HCT116 (cell line): ENCODE measurements around the gene GSTT2B. TPM values are rescaled to one million over a fixed set of nuclear protein-coding genes. Genes with fewer than 3 reads are reported as not detected.

Source experiments
- ATAC-seq: fragments of 200-7000 bp; cut with Tn5 transposase; 2 replicates; pipeline ENCODE4 v1.9.1; 2020; ENCODE audit warnings: mild to moderate bottlenecking, moderate library complexity
- BruUV-seq: library from RNA; stranded (reverse); fragments of 400-500 nt; replicated peaks from 2 replicates; lab custom pipeline; 2021; lab: Mats Ljungman, UMichigan
- CTCF ChIA-PET: fragments of 300-600 bp; sonication (Branson Sonifier 250); formaldehyde crosslinking; loops from one replicate; lab custom pipeline; 2021; ENCODE audit warnings: antibody characterized with exemption; lab: Charles Lee
- POLR2A ChIA-PET: fragments of 300-600, 350-600 bp; sonication (Branson Sonifier 250); formaldehyde crosslinking; loops from one replicate; lab custom pipeline; 2021; ENCODE audit warnings: antibody characterized with exemption; lab: Charles Lee
- RAD21 ChIA-PET, 2 experiments: fragments of 300-600 bp; sonication (Branson Sonifier 250); formaldehyde crosslinking; loops; one replicate each; lab custom pipeline; 2023; ENCODE audit warnings: low total read pairs in 2 of 2; ENCODE audit not compliant: uncharacterized antibody in 2 of 2, unreplicated experiment in 2 of 2, low non-redundant PET in 1 of 2; lab: Charles Lee
- DNase-seq: peaks from one replicate; pipeline ENCODE4 v3.0.0-alpha.2; 2010; ENCODE audit warnings: low read depth, low spot score
- H2AFZ ChIP-seq: fragments of 200-600 bp; shearing (Covaris generic), sonication (generic); 2 replicates; pipeline ENCODE4 v1.6.1; 2017; ENCODE audit warnings: low read depth, mixed run types, mixed read lengths, antibody characterized with exemption, low read length; ENCODE audit not compliant: poor library complexity, severe bottlenecking
- H3K27ac ChIP-seq: 2 replicates; pipeline ENCODE4 v1.5.1; 2012; ENCODE audit warnings: low read depth, low read length
- H3K27me3 ChIP-seq: fragments of 200-600 bp; sonication (generic); 2 replicates; pipeline ENCODE4 v1.6.1; 2016; ENCODE audit warnings: mixed run types, low read length, mixed read lengths; ENCODE audit not compliant: insufficient read depth
- H3K36me3 ChIP-seq, 2 experiments: fragments of 200-500 bp in 1 of 2; fragments of 200-600 bp in 1 of 2; sonication (Bioruptor generic) in 1 of 2; sonication (generic) in 1 of 2; 2 replicates each; pipeline versions ENCODE4 v1.5.1 to v1.6.1; 2014 to 2016; ENCODE audit warnings: low read length in 2 of 2, inconsistent platforms in 1 of 2, mixed read lengths in 1 of 2, mixed run types in 1 of 2; ENCODE audit not compliant: insufficient read depth in 2 of 2, control insufficient read depth in 1 of 2
- H3K4me1 ChIP-seq, 2 experiments: fragments of 200-600 bp in 1 of 2; sonication (generic) in 1 of 2; 2 replicates each; pipeline versions ENCODE4 v1.5.1 to v1.6.1; 2012 to 2017; ENCODE audit warnings: low read length in 2 of 2, inconsistent platforms in 1 of 2, mild to moderate bottlenecking in 1 of 2, mixed read lengths in 1 of 2, mixed run types in 1 of 2, moderate library complexity in 1 of 2; ENCODE audit not compliant: insufficient read depth in 2 of 2, control insufficient read depth in 1 of 2
- H3K4me2 ChIP-seq: fragments of 200-600 bp; sonication (generic); 2 replicates; pipeline ENCODE4 v1.6.1; 2017; ENCODE audit warnings: mixed run types, low read length, mixed read lengths
- H3K4me3 ChIP-seq, 2 experiments: fragments of 200-600 bp in 1 of 2; sonication (generic) in 1 of 2; replicated peaks in 1 of 2; 2 replicates each; pipeline ENCODE4 v1.5.1; 2011 to 2016; ENCODE audit warnings: low read length in 2 of 2, control low read depth in 1 of 2, low read depth in 1 of 2, mild to moderate bottlenecking in 1 of 2, mixed read lengths in 1 of 2, mixed run types in 1 of 2
- H3K79me2 ChIP-seq: fragments of 200-600 bp; sonication (generic); 2 replicates; pipeline ENCODE4 v1.6.1; 2017; ENCODE audit warnings: mild to moderate bottlenecking, mixed run types, low read length, moderate library complexity, mixed read lengths; ENCODE audit not compliant: insufficient read depth
- H3K9ac ChIP-seq: fragments of 200-600 bp; sonication (generic); 2 replicates; pipeline ENCODE4 v1.6.1; 2016; ENCODE audit warnings: low read length, mixed read lengths
- H3K9me2 ChIP-seq: fragments of 200-600 bp; sonication (generic), shearing (Covaris generic); 2 replicates; pipeline ENCODE4 v1.6.1; 2017; ENCODE audit warnings: mixed run types, mild to moderate bottlenecking, moderate library complexity; ENCODE audit not compliant: insufficient read depth
- H3K9me3 ChIP-seq, 2 experiments: fragments of 200-500 bp in 1 of 2; fragments of 200-600 bp in 1 of 2; sonication (Bioruptor generic) in 1 of 2; sonication (generic) in 1 of 2; 2 replicates each; pipeline ENCODE4 v1.6.1; 2014 to 2017; ENCODE audit warnings: low read length in 2 of 2, mixed read lengths in 2 of 2, inconsistent platforms in 1 of 2, low read depth in 1 of 2, mild to moderate bottlenecking in 1 of 2, mixed run types in 1 of 2, moderate library complexity in 1 of 2; ENCODE audit not compliant: control insufficient read depth in 1 of 2, insufficient read depth in 1 of 2
- H4K20me1 ChIP-seq: fragments of 200-600 bp; sonication (generic), shearing (Covaris generic); 2 replicates; pipeline ENCODE4 v1.6.1; 2017; ENCODE audit warnings: mixed run types, mild to moderate bottlenecking, moderate library complexity; ENCODE audit not compliant: insufficient read depth
- CEBPB ChIP-seq: IDR thresholded peaks from 2 replicates; pipeline ENCODE4 v1.6.1; 2012; ENCODE audit warnings: low read depth
- ELF1 ChIP-seq: IDR thresholded peaks from 2 replicates; pipeline ENCODE4 v1.6.1; 2012; ENCODE audit warnings: low read depth, borderline replicate concordance
- EZH2 ChIP-seq: fragments of 200-600 bp; sonication (generic); IDR thresholded peaks from 2 replicates; pipeline ENCODE4 v1.6.1; 2017; ENCODE audit warnings: antibody characterized with exemption, mixed run types
- FOSL1 ChIP-seq: IDR thresholded peaks from 2 replicates; pipeline ENCODE4 v1.6.1; 2012; ENCODE audit warnings: low read depth
- RAD21 ChIP-seq: IDR thresholded peaks from 2 replicates; pipeline ENCODE4 v1.6.1; 2012; ENCODE audit warnings: low read depth, mild to moderate bottlenecking
- REST ChIP-seq: IDR thresholded peaks from 2 replicates; pipeline ENCODE4 v1.6.1; 2012; ENCODE audit warnings: low read depth
- SIN3A ChIP-seq: IDR thresholded peaks from 2 replicates; pipeline ENCODE4 v1.6.1; 2012; ENCODE audit warnings: low read depth
- SP1 ChIP-seq: IDR thresholded peaks from 2 replicates; pipeline ENCODE4 v1.6.1; 2012; ENCODE audit warnings: low read depth
- SRF ChIP-seq: IDR thresholded peaks from 2 replicates; pipeline ENCODE4 v1.6.1; 2012; ENCODE audit warnings: low read depth
- TCF7L2 ChIP-seq: IDR thresholded peaks from 2 replicates; pipeline ENCODE4 v1.7.0; 2011; ENCODE audit warnings: borderline replicate concordance, inconsistent platforms; ENCODE audit not compliant: insufficient read depth, insufficient read length; ENCODE audit errors: extremely low read depth
- ZBTB33 ChIP-seq: IDR thresholded peaks from 2 replicates; pipeline ENCODE4 v1.6.1; 2011; ENCODE audit warnings: mild to moderate bottlenecking, low read length, moderate library complexity; ENCODE audit not compliant: insufficient replicate concordance; ENCODE audit errors: extremely low read depth
- ZFX ChIP-seq: fragments of 450-650 bp; IDR thresholded peaks from 2 replicates; pipeline ENCODE4 v1.6.1; 2017
- ZNF274 ChIP-seq: fragments of 200-500 bp; sonication (Bioruptor generic); IDR thresholded peaks from 2 replicates; pipeline ENCODE4 v1.6.1; 2014; ENCODE audit warnings: mild to moderate bottlenecking, low read depth, low read length, inconsistent platforms
- intact Hi-C: fragments of 100-400 bp; cut with micrococcal nuclease; formaldehyde crosslinking; loops from 2 replicates; pipeline ENCODE4 v1.10.0; 2022
- total RNA-seq: library from RNA; stranded (reverse); gene quantifications from one replicate; pipeline ENCODE4 v1.2.1, GENCODE V29; 2021; ENCODE audit not compliant: unreplicated experiment
- TF ChIP-seq, protein P1 (sequence below): IDR thresholded peaks from 2 replicates; pipeline ENCODE4 v1.6.1; 2012

GSTT2B gene
- total RNA-seq, 1 experiment from 2014 or later, result 14.3 TPM

- no peaks in the 10 kb centered on the region for H3K9me2 ChIP-seq
- H3K4me1 ChIP-seq, result peaks cover 0 to 12% of the 10 kb centered on the region in 2 experiments; a peak in 2 of 4 replicates
- DNase-seq (no peak), ATAC-seq (no peak)
- intact Hi-C loops, result no loop called here
- RAD21 ChIA-PET, result no interaction called here
- no peak overlapping the region for H3K27ac ChIP-seq
- no peak for TF ChIP-seq RAD21
- no peak for TF ChIP-seq ELF1
- no peak for TF ChIP-seq ZFX
- no peaks in the 10 kb centered on the region for H3K79me2 ChIP-seq
- H3K4me2 ChIP-seq, result no peak overlapping the region
- CTCF ChIA-PET, result no interaction called here
- H3K36me3 ChIP-seq, result no peaks in the 10 kb centered on the region
- H3K27me3 ChIP-seq, result no peaks in the 10 kb centered on the region
- H2AFZ ChIP-seq, result no peak overlapping the region
- POLR2A ChIA-PET, result no interaction called here
- no peaks in the 10 kb centered on the region for H3K9me3 ChIP-seq
- H3K9ac ChIP-seq, result no peak overlapping the region
- no peaks in the 10 kb centered on the region for H4K20me1 ChIP-seq
- BruUV-seq, result no TSS peak
- H3K4me3 ChIP-seq, result no peak overlapping the region
Measured at GRCh38 chr22:24002851-24003250, 41.9 kb upstream of the GSTT2B start.

- peaks cover 0 to 12% of the 10 kb centered on the region in 2 experiments; a peak in 2 of 4 replicates for H3K4me1 ChIP-seq
- no peaks in the 10 kb centered on the region for H3K79me2 ChIP-seq
- no peak overlapping the region for H3K27ac ChIP-seq
- H3K9me3 ChIP-seq, result no peaks in the 10 kb centered on the region
- no peaks in the 10 kb centered on the region for H4K20me1 ChIP-seq
- ChIA-PET POLR2A (interaction anchor here (1.4 kb wide), 1 partner anchor 9 kb away, joined by 3 read pairs; the partner anchor contains the start of gene CABIN1), CTCF (no interaction called here), RAD21 (no interaction called here)
- DNase-seq (no peak), ATAC-seq (no peak)
- no peaks in the 10 kb centered on the region for H3K36me3 ChIP-seq
- H3K9ac ChIP-seq, result no peak overlapping the region
- H3K9me2 ChIP-seq, result no peaks in the 10 kb centered on the region
- no TSS peak for BruUV-seq
- no peaks in the 10 kb centered on the region for H3K27me3 ChIP-seq
- no peak overlapping the region for H2AFZ ChIP-seq
- intact Hi-C loops, result no loop called here
- no peak overlapping the region for H3K4me3 ChIP-seq
- H3K4me2 ChIP-seq, result no peak overlapping the region
- TF ChIP-seq, protein P1, sequence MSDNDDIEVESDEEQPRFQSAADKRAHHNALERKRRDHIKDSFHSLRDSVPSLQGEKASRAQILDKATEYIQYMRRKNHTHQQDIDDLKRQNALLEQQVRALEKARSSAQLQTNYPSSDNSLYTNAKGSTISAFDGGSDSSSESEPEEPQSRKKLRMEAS, result no peak
- TF ChIP-seq EZH2 (no peak), ZNF274 (no peak), SIN3A (no peak), SP1 (no peak), CEBPB (no peak), FOSL1 (no peak), ZBTB33 (no peak), REST (no peak), TCF7L2 (no peak), SRF (no peak)
Measured at GRCh38 chr22:24002272-24002671, 41.3 kb upstream of the GSTT2B start.
